CD4-positive, alpha-beta T cell treated with Interleukin-15 for 1 hour (primary cell): Measurements from ENCODE around the gene HDAC9.

Source experiments
- DNase-seq: peaks from one replicate; pipeline ENCODE4 v3.0.0-alpha.2; 2020

Gene HDAC9

DNA sequence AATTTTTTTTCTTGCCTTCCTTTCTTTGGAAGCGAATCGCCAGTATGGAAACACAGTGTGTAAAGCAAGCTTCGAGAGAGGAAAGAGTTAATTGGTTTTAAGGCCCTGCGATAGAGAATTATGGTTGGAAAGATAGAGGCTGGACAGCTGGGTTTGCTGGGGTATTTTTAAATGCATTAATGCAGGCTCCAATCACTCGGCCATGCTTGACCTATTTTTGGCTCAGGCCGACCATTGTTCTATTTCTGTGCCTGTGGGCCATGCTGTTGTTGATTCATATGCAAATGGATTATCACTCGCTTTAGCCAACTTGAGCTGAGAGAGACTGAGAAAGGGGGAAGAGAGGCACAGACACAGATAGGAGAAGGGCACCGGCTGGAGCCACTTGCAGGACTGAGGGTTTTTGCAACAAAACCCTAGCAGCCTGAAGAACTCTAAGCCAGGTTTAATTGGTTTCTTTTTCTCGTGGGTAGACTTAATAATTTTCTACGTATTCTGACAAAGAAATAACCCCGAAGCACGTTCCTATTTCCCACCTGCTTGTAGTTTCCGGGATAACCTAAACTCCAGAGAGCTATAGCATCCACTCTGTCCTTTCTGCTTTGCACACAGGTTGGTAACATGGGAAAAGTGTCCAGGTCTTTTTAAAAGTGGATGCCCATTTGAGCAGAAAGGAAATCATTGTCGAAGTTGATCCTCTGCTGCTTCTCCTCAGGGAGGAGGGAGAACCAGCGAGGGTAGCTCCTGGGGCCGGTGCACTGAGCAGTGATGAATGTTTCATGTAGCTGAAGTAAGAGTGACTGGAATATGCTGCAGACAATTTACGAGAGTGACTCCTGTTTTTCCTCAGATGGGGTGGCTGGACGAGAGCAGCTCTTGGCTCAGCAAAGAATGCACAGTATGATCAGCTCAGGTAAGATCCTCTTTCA lies at the start of gene HDAC9:
Gene HDAC9 (plus strand): TSS at position 338 of the 929 bp plus-strand sequence. CDS start 554 bp downstream, at position 892.
- DNase-seq, result peak; percentile 31

DNA sequence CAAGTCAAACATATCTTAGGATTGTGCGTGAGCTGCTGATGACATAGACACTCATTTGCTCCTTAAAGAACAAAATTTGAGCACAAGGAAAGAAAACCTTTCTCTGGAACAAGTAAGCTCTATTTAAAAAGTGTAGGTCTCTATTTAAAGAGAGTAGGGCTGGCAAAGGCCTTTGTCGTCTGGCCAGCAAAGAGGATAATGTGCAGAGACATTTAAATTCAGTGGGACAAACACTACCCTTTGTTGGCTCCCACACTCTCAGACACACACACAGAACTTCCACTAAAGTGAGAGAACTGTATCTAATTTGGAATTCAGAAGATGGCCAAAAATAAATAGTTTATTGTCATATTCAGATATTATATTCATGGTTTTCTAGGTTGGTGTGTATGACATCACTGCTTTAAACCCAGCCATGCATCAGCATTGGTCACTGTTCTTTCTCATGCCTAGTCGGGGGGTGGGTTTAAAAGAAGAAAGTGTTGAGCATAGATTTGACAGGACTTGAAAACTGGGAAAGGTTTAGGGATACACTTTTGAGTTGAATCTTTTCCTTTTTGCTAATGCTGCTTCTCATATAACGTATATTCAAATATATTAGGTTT lies 49.5 kb upstream of the HDAC9 start:
- no peak for DNase-seq

DNA sequence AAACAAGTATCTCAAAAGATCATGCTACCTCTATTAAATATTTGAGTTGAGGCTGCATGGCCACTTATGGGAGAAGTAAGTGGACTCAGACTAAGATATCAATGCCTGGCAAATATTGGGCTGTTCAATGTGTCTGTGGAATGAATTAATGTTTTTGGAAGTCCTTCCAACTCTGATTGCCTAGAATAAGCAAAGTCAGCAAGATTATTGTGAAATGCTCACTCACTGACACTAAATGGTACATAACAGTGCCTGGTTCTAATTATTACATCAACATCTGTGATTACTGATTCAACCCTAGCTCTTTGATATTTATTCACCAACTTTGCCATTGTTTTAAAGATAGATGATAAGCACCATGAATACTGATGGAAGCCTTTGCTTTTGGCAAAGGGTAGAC lies 45.5 kb upstream of the HDAC9 start:
- no peak for DNase-seq

DNA sequence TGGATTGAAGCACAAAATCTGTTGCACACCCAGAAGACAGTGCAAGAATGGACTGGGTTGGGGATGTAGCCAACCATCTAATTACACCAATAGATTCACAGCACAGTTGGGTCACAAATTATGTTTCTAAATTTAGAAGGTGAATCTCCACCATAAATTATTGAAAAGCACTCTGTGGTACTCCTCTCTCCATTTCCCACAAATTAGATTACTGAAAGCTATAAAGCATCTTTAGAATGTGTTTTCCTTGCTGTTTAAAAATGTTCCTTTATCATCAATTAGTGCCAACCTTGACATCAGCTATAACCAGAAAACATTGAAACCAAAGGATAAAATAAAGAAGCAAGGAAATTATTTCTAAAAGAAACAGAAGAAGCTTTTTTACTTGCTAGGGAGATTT lies 39.9 kb upstream of the HDAC9 start:
- DNase-seq, result no peak

DNA sequence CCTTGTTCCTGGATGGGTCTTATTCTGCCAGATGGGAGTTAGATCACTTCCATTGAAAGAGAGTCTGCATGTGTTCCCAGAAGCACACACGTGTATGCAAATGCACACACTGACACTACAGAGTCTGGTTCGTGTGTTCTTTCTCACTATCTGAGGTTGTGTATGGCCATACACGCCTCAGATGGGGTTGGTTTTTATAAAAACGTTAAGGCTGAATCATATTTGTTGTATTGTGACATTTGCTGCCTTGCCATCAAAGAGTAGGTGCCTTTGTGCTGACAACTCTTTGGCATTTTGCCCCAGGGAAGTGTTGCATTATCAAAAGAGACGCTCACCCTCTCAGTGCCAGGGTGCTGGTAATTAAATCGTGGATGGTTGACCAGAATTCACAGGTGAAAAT lies 37.7 kb upstream of the HDAC9 start:
- DNase-seq, result no peak

DNA sequence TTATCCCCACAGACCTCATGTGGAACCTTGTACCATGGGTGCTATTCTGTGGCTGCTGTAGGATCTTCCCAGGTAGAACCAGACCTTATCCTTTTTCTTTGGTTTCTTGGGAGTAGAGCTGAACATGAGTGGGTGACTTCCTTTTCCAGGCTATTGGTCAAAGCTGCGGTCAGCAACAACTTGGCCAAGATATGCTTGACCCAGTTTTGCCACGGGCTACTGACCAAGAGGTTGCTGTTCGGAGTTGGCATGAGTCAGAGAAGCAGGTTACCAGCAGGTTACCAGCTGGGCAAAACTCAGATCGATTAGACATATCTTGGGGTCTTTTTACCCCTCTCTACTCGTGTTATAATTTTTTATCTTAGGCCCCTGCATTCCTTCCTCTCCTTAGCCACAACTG lies 36.7 kb upstream of the HDAC9 start:
- DNase-seq, result no peak

- no peak for DNase-seq
Observed at GRCh38 chr7:18459484-18460245, 35.9 kb upstream of the HDAC9 start.

DNA sequence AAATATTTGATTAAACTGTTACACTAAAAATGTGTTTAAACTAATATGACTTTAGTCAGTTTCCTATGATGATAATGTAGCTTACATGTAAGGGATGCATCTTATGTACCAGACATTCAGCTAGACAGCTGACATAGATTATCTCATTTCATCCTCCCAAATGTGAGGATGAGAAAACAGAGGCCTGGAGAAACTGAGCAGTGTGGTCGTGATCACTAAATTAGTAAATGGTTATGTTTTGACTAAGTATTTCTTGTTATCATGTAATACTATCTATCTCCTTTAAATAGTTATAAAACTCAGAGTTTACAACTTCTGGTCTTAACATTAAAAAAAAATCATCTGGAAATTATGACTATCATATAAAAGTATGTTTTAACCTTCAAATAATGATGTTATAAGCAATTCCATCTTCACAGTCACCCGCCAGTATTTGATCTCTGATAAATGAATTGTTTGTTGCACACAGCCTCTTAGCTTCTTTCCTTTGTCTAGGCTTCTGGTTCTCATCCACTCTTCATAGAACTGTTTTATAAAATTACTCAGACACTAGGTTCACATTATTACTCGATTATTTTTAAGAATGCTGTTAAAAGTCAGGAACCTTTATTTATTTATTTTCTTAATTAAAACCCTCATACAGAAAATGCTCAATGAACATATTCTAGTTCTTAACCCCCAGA lies 33.6 kb upstream of the HDAC9 start:
- no peak for DNase-seq

- no peak for DNase-seq
Observed at GRCh38 chr7:18464830-18465229, 30.7 kb upstream of the HDAC9 start.

- DNase-seq, result no peak
Observed at GRCh38 chr7:18467011-18467410, 28.5 kb upstream of the HDAC9 start.

GRCh38 chr7:18468795-18469194 lies 26.8 kb upstream of the HDAC9 start:
- DNase-seq, result no peak

GRCh38 chr7:18469316-18469715 lies 26.2 kb upstream of the HDAC9 start:
- no peak for DNase-seq

DNA sequence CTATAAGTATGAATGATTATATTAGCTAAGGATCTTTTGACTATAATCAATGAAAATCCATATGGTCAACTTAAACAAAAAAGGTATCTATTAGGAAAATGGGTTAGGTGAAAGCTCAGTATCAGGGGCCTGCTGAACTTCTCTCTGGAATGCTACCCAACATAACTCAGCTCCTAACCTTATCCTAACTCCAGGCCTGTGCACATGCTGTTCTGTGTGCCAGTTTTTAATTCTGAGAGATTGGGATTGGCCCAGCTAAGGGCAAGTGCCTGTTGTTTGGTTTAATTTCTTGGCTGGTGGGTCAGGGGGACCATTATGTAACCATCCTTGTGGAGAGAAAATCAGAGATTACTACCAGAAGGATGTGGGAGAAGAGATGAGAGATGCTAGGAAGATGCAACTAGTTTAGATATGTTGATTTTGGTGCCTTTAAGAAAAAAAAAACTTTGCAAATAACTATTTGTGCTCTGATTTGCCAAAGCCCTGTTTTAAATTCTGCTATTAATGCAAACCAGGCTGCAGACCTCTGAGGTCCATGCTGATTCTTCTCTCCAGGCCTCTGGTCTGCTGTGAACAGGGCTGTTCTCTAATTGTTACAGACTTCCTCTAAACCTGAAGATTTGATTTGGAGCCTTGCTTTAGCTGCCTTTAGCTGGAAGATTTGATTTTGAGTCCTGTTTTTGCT lies 23.9 kb upstream of the HDAC9 start:
- no peak for DNase-seq

DNA sequence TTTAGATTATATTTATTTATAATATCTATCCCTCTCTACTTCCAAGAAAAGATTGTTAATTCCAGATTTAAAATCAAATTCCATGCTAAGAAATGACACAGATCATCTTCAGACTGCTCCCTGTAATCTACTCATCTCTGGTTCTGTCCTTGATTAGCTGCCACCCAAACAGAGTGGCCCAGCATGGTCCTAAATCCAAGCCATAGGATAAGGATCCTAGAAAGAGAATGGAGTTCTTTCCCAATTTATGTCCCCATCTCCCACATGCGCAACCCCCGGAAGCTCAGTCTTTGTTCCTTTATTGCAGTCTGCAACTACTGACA lies 23.4 kb upstream of the HDAC9 start:
- no peak for DNase-seq

DNA sequence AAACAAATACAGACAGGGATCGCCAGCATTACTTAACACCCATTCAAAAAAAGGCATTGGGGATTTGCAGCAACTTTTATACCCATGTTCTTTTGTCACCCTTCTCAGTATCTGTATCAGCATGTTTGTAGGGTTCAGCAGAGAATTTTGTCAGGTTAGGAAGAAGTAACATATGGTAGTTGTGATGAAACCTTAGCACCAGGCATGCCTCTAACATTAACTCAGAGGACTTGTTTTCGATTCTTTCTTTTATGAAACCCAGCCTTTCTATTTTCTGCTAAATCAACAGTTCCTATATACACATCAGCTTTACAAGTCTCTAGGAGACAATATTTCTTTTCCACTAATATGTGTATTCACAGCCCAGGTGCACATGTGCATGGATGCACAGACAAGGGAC lies 22.4 kb upstream of the HDAC9 start:
- no peak for DNase-seq

DNA sequence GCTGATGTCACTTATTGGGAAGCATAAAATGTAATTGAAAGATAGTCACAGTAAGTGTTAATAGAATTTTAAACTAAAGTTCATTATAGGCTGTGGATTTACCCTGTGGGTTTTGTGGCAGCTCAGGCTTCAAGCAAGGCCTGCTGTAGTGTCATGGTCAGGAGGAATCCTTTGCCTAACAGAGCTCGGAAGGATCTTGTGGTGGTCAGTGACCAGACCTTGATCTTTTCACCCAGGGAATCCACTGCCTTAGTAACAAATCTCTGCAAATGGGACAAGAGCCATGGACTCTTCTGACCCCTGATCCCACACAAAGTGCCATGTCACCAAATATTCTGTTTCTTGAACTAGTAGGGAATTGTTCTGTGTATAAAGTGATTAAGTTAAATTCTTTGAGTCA lies 20.6 kb upstream of the HDAC9 start:
- DNase-seq, result no peak

- DNase-seq, result no peak
Observed at GRCh38 chr7:18475488-18475887, 20.1 kb upstream of the HDAC9 start.

- no peak for DNase-seq
Observed at GRCh38 chr7:18481776-18482175, 13.8 kb upstream of the HDAC9 start.

- DNase-seq, result no peak
Observed at GRCh38 chr7:18488049-18488448, 7.5 kb upstream of the HDAC9 start.

- no peak for DNase-seq
Observed at GRCh38 chr7:18489624-18490023, 5.9 kb upstream of the HDAC9 start.

- no peak for DNase-seq
Observed at GRCh38 chr7:18491871-18492270, 3.7 kb upstream of the HDAC9 start.

GRCh38 chr7:18494406-18494805 lies 1.1 kb upstream of the HDAC9 start:
- DNase-seq, result no peak
